HG02884 (cell line): ENCODE results near the gene RPRD1A.
"Not testable (repeated sequence)": the region's sequence is repeated elsewhere in the genome, so short reads cannot be mapped to it uniquely, and the experiment has no call there.

Experiments used
- ATAC-seq: cut with Tn5 transposase; IDR thresholded peaks from one replicate; pipeline ENCODE4 v1.9.1; 2021; ENCODE audit warnings: mild to moderate bottlenecking, moderate library complexity; ENCODE audit not compliant: unreplicated experiment

The RPRD1A gene

DNA sequence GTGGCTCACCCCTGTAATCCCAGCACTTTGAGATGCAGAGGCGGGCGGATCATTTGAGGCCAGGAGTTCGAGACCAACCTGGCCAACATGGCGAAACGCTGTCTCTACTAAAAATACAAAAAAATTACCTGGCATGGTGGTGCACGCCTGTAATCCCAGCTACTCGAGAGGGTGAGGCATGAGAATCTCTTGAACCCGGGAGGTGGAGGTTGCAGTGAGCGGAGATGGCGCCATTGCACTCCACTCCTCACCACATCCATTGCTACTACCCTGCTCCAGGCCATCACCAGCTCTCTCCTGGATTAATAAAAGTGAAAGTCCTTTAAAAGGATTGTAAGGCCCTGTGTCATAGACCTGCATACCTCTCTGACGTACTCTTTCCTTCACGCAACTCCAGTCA is 93.7 kb downstream of the RPRD1A start:
- no peak for ATAC-seq

DNA sequence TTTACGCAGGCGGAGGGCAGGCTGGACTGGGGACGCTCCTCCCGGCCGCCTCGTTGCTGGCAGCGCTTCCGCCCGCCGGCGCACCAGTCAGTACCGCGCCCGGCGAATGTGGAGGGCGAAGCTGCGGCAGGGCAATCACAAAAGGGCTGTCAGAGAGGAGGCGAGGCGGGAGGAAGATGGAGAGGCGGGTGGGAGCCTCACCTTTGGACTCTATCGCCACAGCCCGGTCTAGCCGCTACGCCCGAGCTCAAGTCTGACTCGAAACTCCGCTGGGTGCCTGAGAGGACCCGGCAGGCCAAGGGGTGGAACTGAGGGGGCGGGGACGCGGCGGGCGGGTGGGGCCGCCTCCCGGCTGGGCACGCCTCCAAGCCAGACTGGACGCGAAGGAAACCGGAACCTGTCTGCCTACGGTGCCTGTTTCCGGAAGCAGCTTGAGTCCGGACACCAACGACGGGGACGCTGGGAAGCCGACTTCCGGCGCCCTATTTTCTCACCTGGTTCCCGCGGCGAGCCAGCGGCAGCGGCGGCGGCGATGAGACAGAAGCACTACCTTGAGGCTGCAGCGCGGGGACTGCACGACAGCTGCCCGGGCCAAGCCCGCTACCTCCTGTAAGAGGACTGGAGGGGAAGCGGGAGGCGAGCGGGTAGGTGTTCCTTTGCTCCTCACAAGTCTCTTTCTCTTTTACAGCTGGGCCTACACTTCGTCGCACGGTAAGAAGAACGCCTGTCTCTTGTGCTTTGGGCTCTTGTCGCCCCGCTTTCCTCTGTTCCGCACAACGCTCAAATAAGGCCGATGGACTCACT is 95.0 kb downstream of the RPRD1A start, which contains the start of gene RMP24:
TSS of gene RMP24 (plus strand) at position 483 of the 804 bp plus-strand sequence.
- ATAC-seq = peak; percentile 83

DNA sequence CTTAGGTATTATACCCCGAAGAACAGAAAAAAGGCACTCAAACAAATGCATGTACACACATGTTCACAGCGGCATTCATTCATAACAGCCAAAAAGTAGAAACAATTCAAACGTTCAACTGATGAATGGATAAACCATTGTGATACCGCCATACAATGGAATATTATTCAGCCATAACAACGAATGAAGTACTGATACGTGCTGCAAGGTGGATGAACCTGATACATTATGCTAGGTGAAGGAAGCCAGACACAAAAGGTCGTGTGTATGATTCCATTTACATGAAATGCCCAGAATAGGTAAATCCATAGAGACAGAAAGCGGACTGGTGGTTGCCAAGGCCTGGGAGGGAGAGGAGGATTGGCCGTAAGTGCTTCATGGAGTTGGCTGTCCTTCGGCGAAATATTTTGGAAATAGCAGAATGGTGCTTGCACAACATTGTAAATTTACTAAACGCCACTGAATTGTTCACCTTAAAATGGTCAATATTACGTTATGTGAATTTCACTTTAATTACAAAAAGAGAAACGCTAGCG is 95.6 kb downstream of the RPRD1A start:
- ATAC-seq = peak; percentile 7

DNA sequence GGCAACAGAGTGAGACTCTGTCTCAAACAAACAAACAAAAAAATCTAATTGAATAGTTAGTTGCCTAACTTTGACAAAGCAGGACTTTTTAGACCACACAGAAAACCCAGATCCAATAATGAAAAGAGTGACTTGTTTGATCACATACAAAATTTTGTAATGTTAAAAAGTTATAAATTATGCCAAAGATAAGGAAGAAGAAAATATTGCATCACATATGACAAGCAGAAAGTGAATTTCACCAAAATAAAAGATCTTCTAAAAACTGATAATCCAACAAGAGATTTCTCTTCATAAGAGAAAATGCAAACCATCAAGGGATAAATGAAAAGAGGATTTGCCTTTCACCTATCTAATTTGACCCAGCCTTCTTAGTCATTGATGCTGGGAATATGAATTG is 97.7 kb downstream of the RPRD1A start:
- ATAC-seq = no peak

DNA sequence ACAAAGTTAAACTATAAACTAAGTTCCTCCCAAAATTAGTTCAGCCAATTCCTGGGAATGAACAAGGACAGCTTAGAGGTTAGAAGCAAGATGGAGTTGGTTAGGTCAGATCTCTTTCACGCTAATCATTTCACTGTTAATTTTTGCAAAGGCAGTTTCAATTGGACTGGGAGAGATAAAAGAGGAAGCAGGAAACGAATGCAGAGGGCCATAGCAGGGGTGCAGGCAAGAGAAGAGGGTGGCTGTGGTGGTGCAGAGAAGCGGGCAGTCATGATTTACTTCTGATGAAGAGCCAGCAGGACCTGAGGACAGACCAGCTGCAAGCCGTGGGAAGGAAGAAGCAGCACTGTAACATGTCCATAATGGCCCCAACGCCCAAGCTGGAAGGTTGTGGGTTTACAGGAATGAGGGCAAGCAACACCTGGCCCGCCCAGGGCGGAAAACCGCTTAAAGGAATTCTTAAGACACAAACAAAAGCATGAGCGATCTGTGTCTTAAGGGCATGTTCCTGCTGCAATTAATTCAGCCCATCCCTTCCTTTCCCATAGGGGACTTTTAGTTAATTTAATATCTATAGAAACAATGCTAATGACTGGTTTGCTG is 99.0 kb downstream of the RPRD1A start:
- ATAC-seq = no peak

DNA sequence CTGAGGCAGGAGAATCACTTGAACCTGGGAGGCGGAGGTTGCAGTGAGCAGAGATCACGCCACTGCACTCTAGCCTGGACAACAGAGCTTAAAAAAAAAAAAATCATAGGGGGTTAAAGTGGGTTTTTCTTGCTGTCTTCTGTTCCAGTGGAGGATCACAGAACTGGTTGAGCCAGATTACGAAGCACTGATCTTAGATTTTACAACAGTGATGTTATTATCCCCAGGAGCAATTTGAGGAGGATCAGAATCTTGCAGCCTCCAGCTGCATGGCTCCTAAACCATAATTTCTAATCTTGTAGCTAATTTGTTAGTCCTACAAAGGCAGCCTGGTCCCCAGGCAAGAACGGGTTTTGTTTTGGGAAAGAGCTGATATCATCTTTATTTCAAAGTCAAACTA is 99.5 kb downstream of the RPRD1A start:
- ATAC-seq = not testable (repeated sequence)

DNA sequence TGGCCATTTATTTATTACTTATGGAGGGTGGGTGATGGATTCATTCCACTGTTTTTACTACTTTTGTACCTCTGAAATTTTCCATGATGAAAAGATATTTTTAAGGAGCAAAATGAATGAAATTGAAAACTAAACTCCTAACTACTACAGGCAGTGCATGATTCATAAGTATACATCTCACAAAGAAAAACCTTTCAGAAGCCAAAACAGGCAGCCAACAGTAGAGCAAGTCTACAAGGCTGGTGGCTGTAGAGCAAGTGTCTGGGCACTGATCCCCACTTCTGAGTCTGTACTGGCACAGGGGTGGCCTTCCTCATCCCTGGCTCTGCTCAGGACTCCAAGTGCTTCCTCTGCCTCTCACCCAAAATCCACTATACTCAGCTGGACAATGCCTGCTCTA is 103.0 kb downstream of the RPRD1A start:
- ATAC-seq = no peak

DNA sequence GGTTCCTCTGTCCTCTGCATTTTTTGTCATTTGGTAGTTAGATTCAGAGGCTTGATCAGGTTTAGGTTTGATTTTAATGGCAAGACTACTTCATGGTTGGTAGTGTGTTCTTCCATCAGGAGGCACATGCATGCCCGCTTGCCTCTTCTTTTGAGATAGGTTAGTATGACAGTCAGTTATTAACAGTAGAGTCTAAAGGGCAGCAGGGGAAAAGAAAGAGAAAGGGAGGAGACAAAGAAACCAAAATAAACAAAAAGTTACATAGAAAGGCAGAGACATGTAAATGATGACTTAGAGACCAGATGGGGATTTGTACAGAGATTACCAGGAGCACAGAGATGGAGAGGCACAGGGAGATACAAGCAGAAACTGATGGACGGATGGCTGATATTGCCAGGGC is 105.0 kb downstream of the RPRD1A start:
- ATAC-seq = no peak

DNA sequence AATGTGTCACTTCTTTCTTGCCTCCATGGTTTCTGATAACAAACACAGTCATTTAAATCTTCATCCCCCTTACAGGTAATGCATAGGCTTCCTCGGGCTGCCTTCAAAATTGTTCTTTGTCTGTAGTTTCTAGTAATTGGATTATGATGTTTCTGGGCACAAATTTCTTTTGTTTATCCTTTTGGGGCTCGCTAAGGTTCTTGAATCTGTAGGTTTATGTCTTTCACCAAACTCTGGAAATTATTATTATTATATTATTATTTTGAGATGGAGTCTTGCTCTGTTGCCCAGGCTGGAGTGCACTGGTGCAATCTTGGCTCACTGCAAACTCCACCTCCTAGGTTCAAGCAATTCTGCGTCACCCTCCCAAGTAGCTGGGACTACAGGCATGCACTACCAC is 111.1 kb downstream of the RPRD1A start:
- no peak for ATAC-seq

DNA sequence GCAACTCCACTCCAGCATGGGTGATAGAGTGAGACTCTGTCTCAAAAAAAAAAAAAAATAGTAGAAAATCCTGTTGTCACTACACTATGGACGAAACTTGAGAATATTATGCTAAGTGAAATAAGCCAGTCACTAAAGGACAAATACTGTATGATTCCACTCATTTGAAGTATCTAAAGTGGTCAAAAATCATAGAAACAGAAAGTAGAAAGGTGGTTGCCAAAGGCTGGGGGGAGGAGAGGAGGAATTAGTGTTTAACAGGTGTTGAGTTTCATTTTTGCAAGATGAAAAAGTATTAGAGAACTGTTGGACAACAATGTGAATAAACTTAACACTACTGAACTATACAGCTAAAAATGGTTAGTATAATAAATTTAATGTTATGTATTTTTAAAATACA is 113.7 kb downstream of the RPRD1A start:
- no peak for ATAC-seq

DNA sequence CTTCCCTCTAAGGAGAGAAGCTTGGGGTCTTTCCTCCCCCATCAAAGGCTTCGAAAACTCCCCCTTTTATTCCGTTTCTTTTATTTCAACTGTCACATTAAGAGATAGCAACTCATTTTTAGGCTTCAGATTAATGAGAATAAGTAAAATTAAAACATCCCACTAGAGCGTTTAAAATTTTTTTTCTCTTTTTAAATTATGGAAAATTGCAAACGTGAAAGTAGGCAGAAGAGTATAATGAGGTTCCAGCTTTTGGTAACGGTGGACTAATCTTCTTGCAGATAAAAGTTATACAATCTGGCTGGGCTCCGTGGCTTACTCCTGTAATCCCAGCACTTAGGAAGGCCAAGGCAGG is 116.8 kb downstream of the RPRD1A start:
- no peak for ATAC-seq

DNA sequence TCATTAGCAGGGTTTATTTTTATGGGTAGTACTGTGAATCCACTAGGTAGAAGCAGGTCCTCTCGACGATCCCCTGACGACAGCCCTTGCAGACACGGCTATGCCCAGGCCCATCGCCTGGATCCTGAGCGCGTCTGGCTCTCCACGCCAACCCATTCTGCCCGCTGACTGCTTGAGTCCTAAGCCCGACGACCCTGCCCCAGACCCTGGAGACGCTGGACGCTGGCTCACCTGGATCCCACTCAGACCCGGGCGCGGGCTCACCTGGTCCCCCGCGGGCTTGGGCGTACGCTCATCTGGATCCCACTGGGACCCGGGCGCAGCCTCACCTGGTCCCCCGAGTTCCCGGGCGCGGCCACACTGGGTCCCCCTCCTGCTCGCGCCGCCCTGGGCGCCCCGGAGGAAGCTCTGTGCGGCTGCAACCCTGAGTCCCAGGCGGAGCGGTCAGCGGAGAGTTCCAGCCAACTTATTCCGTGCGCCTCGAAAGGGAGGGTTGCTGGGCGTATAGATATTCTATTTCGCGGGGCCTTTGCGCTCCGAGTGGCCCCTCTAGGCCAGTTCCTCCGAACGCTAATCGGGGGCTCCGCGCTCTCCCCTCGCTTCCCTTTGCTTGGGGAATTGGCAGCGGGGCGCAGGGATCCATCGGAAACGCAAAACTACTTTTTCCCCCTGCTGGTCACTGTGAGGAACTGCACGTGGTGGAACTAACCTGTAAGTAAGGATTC is 117.3 kb downstream of the RPRD1A start:
- ATAC-seq = peak; percentile 78

DNA sequence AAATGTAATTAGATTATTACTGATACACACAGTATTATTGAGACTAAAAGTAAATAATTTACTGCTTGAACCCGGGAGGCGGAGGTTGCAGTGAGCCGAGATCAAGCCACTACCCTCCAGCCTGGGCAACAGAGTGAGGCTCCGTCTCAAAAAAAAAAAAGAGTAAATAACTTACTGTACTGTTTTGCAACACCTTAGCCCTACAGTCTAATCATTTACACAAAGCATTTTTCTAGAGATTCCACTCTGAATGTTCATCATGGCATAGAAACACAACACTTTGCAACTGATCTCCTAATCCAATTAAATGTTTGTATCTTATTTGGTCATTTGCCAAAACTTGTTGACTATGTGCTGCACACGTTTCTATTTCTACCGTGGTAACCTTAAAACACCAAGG is 118.3 kb downstream of the RPRD1A start:
- no peak for ATAC-seq

DNA sequence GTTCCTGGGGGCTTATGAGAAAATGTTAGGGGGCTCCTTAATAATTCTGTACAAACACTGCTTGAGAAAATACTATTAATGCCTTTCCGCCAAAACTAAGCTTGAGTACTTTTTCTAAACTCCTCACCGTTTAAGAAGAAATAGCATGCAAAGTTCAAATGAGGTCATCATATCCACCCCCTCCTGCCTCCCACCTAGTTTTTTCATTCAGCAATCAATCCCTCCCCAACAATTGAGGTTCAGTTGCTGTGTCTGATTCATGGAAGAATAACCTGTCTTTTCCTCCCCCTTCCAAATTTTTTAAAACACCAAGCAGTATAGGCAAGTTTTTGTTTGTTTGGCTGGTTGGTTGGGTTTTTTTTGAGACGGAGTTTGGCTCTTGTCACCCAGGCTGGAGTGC is 119.3 kb downstream of the RPRD1A start:
- ATAC-seq = no peak

DNA sequence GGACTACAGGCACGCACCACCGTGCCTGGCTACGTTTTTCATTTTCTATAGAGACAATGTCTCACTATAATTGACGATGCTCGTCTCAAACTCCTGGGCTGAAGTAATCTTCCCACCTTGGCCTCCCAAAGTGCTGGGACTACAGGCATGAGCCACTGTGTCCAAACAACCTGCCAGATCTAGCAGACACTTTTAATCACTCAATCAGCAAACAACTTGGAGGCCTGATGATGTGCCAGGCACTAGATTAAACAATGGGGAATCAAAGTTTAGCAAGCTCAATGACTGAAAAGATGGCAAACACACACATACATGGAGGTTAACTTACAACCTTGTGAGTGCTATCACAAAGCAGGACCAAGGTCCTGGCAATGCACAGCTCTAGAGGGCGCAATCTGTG is 124.7 kb downstream of the RPRD1A start:
- ATAC-seq = no peak

DNA sequence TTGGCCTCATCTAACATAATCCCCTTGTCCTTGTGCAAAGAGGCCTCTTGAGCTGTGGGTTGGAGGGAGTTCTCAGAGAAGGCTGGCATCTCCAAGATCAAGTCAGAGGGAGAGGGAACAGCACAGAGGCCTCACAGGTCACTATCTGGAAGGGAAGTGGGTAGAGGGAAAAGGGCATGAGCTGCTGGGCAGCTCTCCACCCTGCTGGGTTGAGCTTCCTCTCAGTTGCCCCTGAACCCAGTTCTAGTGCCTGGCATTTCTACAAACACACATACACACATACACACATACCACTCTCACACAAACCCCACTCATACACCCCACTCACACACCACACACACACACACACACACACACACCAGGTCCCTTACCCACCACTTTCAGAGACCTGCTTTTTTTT is 125.2 kb downstream of the RPRD1A start:
- ATAC-seq = no peak

DNA sequence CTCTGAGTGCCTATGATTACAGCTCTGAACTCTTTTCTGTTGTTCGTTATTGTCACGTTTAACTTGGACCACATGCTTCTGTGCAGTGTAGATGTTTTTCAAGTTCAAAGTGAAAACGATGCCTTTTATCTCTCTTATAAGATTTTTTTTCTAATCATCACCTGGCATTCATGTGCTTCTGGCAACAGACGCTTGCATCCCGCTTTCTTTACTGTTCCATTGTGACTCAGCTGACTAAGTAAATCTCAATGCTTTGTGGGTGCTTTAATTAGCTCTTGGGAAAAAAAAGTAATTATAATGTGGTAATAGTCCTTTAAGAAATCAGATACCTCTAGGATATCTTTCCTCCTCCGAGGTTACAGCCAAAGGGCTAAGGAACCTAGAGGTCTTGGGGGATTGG is 126.1 kb downstream of the RPRD1A start:
- ATAC-seq = no peak
